Activated naive CD4-positive, alpha-beta T cell treated with anti-CD3 and anti-CD28 coated beads for 36 hours (primary cell): ENCODE data around the gene CDC25B. TPM values are rescaled to one million over a fixed set of nuclear protein-coding genes. Genes with fewer than 3 reads are reported as not detected.

Experiments
- CTCF ChIA-PET: fragments of 350-600 bp; sonication (Branson Sonifier 250); formaldehyde crosslinking; loops from one replicate; lab custom pipeline; 2021; ENCODE audit warnings: antibody characterized with exemption; lab: Charles Lee
- DNase-seq: peaks from one replicate; pipeline ENCODE4 v3.0.0-alpha.2; 2020
- H3K27ac Mint-ChIP-seq: one replicate; pipeline ENCODE4 v1.8.0; 2021; ENCODE audit warnings: mild to moderate bottlenecking, mixed read lengths
- H3K27me3 Mint-ChIP-seq: one replicate; pipeline ENCODE4 v1.8.0; 2021; ENCODE audit warnings: low read depth, mixed read lengths
- H3K36me3 Mint-ChIP-seq: one replicate; pipeline ENCODE4 v1.8.0; 2021; ENCODE audit warnings: low read depth, mixed read lengths
- H3K4me1 Mint-ChIP-seq: one replicate; pipeline ENCODE4 v1.8.0; 2021; ENCODE audit warnings: low read depth, mixed read lengths
- H3K4me3 Mint-ChIP-seq: one replicate; pipeline ENCODE4 v1.8.0; 2021; ENCODE audit warnings: mild to moderate bottlenecking, moderate library complexity, mixed read lengths
- H3K9me3 Mint-ChIP-seq: one replicate; pipeline ENCODE4 v1.8.0; 2021; ENCODE audit warnings: mixed read lengths
- intact Hi-C: fragments of 100-400 bp; cut with micrococcal nuclease; formaldehyde crosslinking; loops from one replicate; pipeline ENCODE4 v1.15.1; 2023
- total RNA-seq, 2 experiments: library from RNA; stranded (reverse); gene quantifications; one replicate each; pipeline ENCODE4 v1.2.3, GENCODE V29; 2021

Gene CDC25B
- total RNA-seq, 2 experiments from 2014 or later = 94.8 to 97.7 TPM

GRCh38 chr20:3766422-3767109 is 29.5 kb upstream of the CDC25B start:
- no peak for DNase-seq
- intact Hi-C loops = loop anchor here (1.0 to 5.0 kb wide), 8 partner anchors 15 to 359 kb away; partner anchors contain the start of genes AP5S1, CDC25B, CENPB and DNAAF9

GRCh38 chr20:3767110-3767426 is 29.0 kb upstream of the CDC25B start:
- Mint-ChIP-seq H3K27ac (no peak overlapping the region), H3K9me3 (no peaks in the 10 kb centered on the region), H3K36me3 (no peaks in the 10 kb centered on the region), H3K4me1 (peaks cover 33% of the 10 kb centered on the region), H3K4me3 (peak overlapping the region; percentile 82), H3K27me3 (no peaks in the 10 kb centered on the region)
- CTCF ChIA-PET = interaction anchor here (0.7 to 3.5 kb wide), 8 partner anchors 11 to 169 kb away, joined by 3 to 23 read pairs (median 5); partner anchors contain the start of gene CENPB
- DNase-seq = peak; percentile 43
- intact Hi-C loops = loop anchor here (1.0 to 5.0 kb wide), 8 partner anchors 14 to 360 kb away; partner anchors contain the start of genes AP5S1, CDC25B, CENPB and DNAAF9

More at GRCh38 chr20:3766422-3767109, 29.5 kb upstream of the CDC25B start:
- CTCF ChIA-PET = interaction anchor here (0.6 to 1.7 kb wide), 5 partner anchors 12 to 62 kb away, joined by 3 to 6 read pairs (median 3); no protein-coding TSS in a partner anchor
- Mint-ChIP-seq H3K36me3 (peaks cover 2% of the 10 kb centered on the region), H3K9me3 (no peaks in the 10 kb centered on the region), H3K27me3 (no peaks in the 10 kb centered on the region), H3K27ac (no peak overlapping the region), H3K4me3 (peak overlapping the region; percentile 82), H3K4me1 (peaks cover 33% of the 10 kb centered on the region)

- DNase-seq = peak; percentile 98
- CTCF ChIA-PET = interaction anchor here (0.6 to 3.5 kb wide), 18 partner anchors 10 to 559 kb away, joined by 3 to 23 read pairs (median 5); partner anchors contain the start of genes CENPB, ITPA and SPEF1
- Mint-ChIP-seq H3K9me3 (no peaks in the 10 kb centered on the region), H3K27me3 (no peaks in the 10 kb centered on the region), H3K36me3 (no peaks in the 10 kb centered on the region), H3K4me3 (peak within 1 kb of the TSS; percentile 82), H3K4me1 (peaks cover 33% of the 10 kb centered on the region), H3K27ac (peak within 1 kb of the TSS; percentile 82)
- intact Hi-C loops = loop anchor here (1.0 to 5.0 kb wide), 13 partner anchors 11 to 360 kb away; partner anchors contain the start of genes AP5S1, CDC25B, CENPB and DNAAF9
Observed at GRCh38 chr20:3767427-3768341, 28.4 kb upstream of the CDC25B start, which contains the start of gene ADISSP. TSS of gene ADISSP (minus strand) at chr20:3767753. CDS start at chr20:3760100, 7,653 bp downstream.

- H3K27ac Mint-ChIP-seq = peak overlapping the region; percentile 82
- peaks cover 33% of the 10 kb centered on the region for H3K4me1 Mint-ChIP-seq
- no peaks in the 10 kb centered on the region for H3K36me3 Mint-ChIP-seq
- intact Hi-C loops = loop anchor here (1.0 to 5.0 kb wide), 7 partner anchors 10 to 361 kb away; partner anchors contain the start of genes DNAAF9, MAVS and PANK2
- DNase-seq = peak; percentile 73
- CTCF ChIA-PET = interaction anchor here (0.5 to 3.5 kb wide), 19 partner anchors 9 to 121 kb away, joined by 3 to 23 read pairs (median 5); partner anchors contain the start of gene SPEF1
- peak overlapping the region; percentile 82 for H3K4me3 Mint-ChIP-seq
- no peaks in the 10 kb centered on the region for H3K27me3 Mint-ChIP-seq
- H3K9me3 Mint-ChIP-seq = no peaks in the 10 kb centered on the region
Observed at GRCh38 chr20:3768342-3769130, 27.6 kb upstream of the CDC25B start.

- intact Hi-C loops = no loop called here
Observed at GRCh38 chr20:3771552-3772058, 24.5 kb upstream of the CDC25B start.

GRCh38 chr20:3775457-3776108 is 20.5 kb upstream of the CDC25B start:
- DNase-seq = no peak
- intact Hi-C loops = no loop called here
- Mint-ChIP-seq H3K27me3 (peaks cover 15% of the 10 kb centered on the region), H3K27ac (no peak overlapping the region), H3K9me3 (no peaks in the 10 kb centered on the region), H3K4me1 (peaks cover 17% of the 10 kb centered on the region), H3K4me3 (no peak overlapping the region), H3K36me3 (no peaks in the 10 kb centered on the region)
- CTCF ChIA-PET = interaction anchor here (1.1 kb wide), 1 partner anchor 43 kb away, joined by 3 read pairs; no protein-coding TSS in a partner anchor

More at GRCh38 chr20:3771552-3772058, 24.5 kb upstream of the CDC25B start:
- H3K27ac Mint-ChIP-seq = no peak overlapping the region
- CTCF ChIA-PET = interaction anchor here (0.7 to 0.9 kb wide), 2 partner anchors 14 to 314 kb away, joined by 3 read pairs; partner anchors contain the start of gene CENPB
- no peaks in the 10 kb centered on the region for H3K27me3 Mint-ChIP-seq
- no peaks in the 10 kb centered on the region for H3K36me3 Mint-ChIP-seq
- DNase-seq = no peak
- no peak overlapping the region for H3K4me3 Mint-ChIP-seq
- no peaks in the 10 kb centered on the region for H3K9me3 Mint-ChIP-seq
- H3K4me1 Mint-ChIP-seq = peaks cover 17% of the 10 kb centered on the region

GRCh38 chr20:3777381-3777715 is 18.8 kb upstream of the CDC25B start:
- Mint-ChIP-seq H3K36me3 (no peaks in the 10 kb centered on the region), H3K27ac (no peak overlapping the region), H3K4me1 (peaks cover 31% of the 10 kb centered on the region), H3K9me3 (no peaks in the 10 kb centered on the region), H3K4me3 (peak overlapping the region; percentile 66), H3K27me3 (peaks cover 16% of the 10 kb centered on the region)
- DNase-seq = no peak
- CTCF ChIA-PET = interaction anchor here (0.6 to 3.1 kb wide), 3 partner anchors 9 to 26 kb away, joined by 3 to 8 read pairs (median 5); no protein-coding TSS in a partner anchor
- intact Hi-C loops = no loop called here

GRCh38 chr20:3777716-3778629 is 18.1 kb upstream of the CDC25B start:
- H3K9me3 Mint-ChIP-seq = no peaks in the 10 kb centered on the region
- H3K36me3 Mint-ChIP-seq = no peaks in the 10 kb centered on the region
- H3K4me1 Mint-ChIP-seq = peaks cover 31% of the 10 kb centered on the region
- peak; percentile 38 for DNase-seq
- CTCF ChIA-PET = interaction anchor here (0.6 to 3.1 kb wide), 10 partner anchors 9 to 106 kb away, joined by 3 to 8 read pairs (median 4); partner anchors contain the start of genes ADISSP and AP5S1
- H3K27me3 Mint-ChIP-seq = peaks cover 16% of the 10 kb centered on the region
- intact Hi-C loops = loop anchor here (1.0 kb wide), 1 partner anchor 10 kb away; no protein-coding TSS in a partner anchor
- peak overlapping the region; percentile 66 for H3K4me3 Mint-ChIP-seq
- H3K27ac Mint-ChIP-seq = no peak overlapping the region

- H3K4me3 Mint-ChIP-seq = no peak overlapping the region
- peaks cover 16% of the 10 kb centered on the region for H3K27me3 Mint-ChIP-seq
- no peak overlapping the region for H3K27ac Mint-ChIP-seq
- peaks cover 3% of the 10 kb centered on the region for H3K36me3 Mint-ChIP-seq
- H3K9me3 Mint-ChIP-seq = no peaks in the 10 kb centered on the region
- peaks cover 38% of the 10 kb centered on the region for H3K4me1 Mint-ChIP-seq
- intact Hi-C loops = loop anchor here (1.0 kb wide), 1 partner anchor 11 kb away; no protein-coding TSS in a partner anchor
- DNase-seq = no peak
- CTCF ChIA-PET = interaction anchor here (0.7 to 3.1 kb wide), 9 partner anchors 11 to 329 kb away, joined by 3 to 8 read pairs (median 4); partner anchors contain the start of genes ADISSP and AP5S1
Observed at GRCh38 chr20:3778976-3779375, 17.1 kb upstream of the CDC25B start.
